Parathyroid adenoma (tissue), 2 donors: ENCODE results near the gene PRMT6.
"Not testable (repeated sequence)": the region's sequence is repeated elsewhere in the genome, so short reads cannot be mapped to it uniquely, and the experiment has no call there.

Source experiments
- H2AFZ ChIP-seq: fragments of 300-600 bp; sonication (generic); one replicate; pipeline ENCODE4 v1.7.0; 2017; ENCODE audit warnings: antibody characterized with exemption, mild to moderate bottlenecking
- H3K27ac ChIP-seq: fragments of 300-600 bp; sonication (generic); one replicate; pipeline ENCODE4 v1.7.0; 2017
- H3K27me3 ChIP-seq: fragments of 300-600 bp; sonication (generic); one replicate; pipeline ENCODE4 v1.7.0; 2017; ENCODE audit warnings: low read length; ENCODE audit not compliant: control insufficient read depth, insufficient read depth
- H3K36me3 ChIP-seq: fragments of 300-600 bp; sonication (generic); one replicate; pipeline ENCODE4 v1.7.0; 2017; ENCODE audit warnings: low read length; ENCODE audit not compliant: control insufficient read depth, insufficient read depth
- H3K4me1 ChIP-seq: fragments of 300-600 bp; sonication (generic); one replicate; pipeline ENCODE4 v1.7.0; 2017; ENCODE audit warnings: control low read depth
- H3K4me2 ChIP-seq: fragments of 300-600 bp; sonication (generic); one replicate; pipeline ENCODE4 v1.7.0; 2017; ENCODE audit warnings: low read length
- H3K4me3 ChIP-seq: fragments of 300-600 bp; sonication (generic); one replicate; pipeline ENCODE4 v1.7.0; 2017; ENCODE audit warnings: low read depth, low read length
- H3K79me2 ChIP-seq: fragments of 300-600 bp; sonication (generic); one replicate; pipeline ENCODE4 v1.7.0; 2017; ENCODE audit warnings: control low read depth
- H3K9ac ChIP-seq: fragments of 300-600 bp; sonication (generic); one replicate; pipeline ENCODE4 v1.7.0; 2017; ENCODE audit warnings: mild to moderate bottlenecking
- H3K9me3 ChIP-seq: fragments of 300-600 bp; sonication (generic); one replicate; pipeline ENCODE4 v1.7.0; 2017; ENCODE audit warnings: low read length; ENCODE audit not compliant: control insufficient read depth
- TF ChIP-seq, protein P1 (sequence below): fragments of 300-600 bp; sonication (generic); IDR thresholded peaks from one replicate; pipeline ENCODE4 v1.7.0; 2017; ENCODE audit warnings: antibody characterized with exemption, mild to moderate bottlenecking
- donor health status: primary hyperparathyroidism.

Gene PRMT6

DNA sequence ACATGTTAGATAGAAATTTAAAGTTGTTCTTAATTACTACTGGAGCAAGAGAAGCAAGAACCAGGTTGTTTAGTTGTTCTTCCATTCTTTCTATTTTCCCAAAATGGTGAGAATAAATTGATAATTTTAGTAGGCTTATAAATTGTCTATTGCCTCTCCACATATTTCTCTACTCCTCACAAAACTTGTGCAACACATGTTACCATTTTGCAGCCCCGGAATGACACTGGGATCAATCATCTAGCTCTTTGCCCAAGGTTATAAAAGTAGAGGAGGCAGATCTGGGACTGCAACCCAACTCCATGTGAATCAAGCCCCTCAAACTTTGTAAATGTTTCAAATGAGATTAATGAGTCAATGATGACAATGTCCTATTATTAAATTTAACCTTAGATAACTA lies 34.9 kb downstream of the PRMT6 start:
- Histone ChIP-seq H3K36me3 (no peaks in the 10 kb centered on the region), H3K9me3 (no peaks in the 10 kb centered on the region), H3K4me2 (no peak overlapping the region), H3K4me1 (no peaks in the 10 kb centered on the region), H3K27me3 (no peaks in the 10 kb centered on the region), H3K9ac (no peak overlapping the region), H3K4me3 (no peak overlapping the region), H3K27ac (no peak overlapping the region), H2AFZ (no peak overlapping the region), H3K79me2 (no peaks in the 10 kb centered on the region)
- TF ChIP-seq, protein P1, sequence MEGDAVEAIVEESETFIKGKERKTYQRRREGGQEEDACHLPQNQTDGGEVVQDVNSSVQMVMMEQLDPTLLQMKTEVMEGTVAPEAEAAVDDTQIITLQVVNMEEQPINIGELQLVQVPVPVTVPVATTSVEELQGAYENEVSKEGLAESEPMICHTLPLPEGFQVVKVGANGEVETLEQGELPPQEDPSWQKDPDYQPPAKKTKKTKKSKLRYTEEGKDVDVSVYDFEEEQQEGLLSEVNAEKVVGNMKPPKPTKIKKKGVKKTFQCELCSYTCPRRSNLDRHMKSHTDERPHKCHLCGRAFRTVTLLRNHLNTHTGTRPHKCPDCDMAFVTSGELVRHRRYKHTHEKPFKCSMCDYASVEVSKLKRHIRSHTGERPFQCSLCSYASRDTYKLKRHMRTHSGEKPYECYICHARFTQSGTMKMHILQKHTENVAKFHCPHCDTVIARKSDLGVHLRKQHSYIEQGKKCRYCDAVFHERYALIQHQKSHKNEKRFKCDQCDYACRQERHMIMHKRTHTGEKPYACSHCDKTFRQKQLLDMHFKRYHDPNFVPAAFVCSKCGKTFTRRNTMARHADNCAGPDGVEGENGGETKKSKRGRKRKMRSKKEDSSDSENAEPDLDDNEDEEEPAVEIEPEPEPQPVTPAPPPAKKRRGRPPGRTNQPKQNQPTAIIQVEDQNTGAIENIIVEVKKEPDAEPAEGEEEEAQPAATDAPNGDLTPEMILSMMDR: no peak

GRCh38 chr1:107093395-107093794 lies 36.9 kb downstream of the PRMT6 start:
- not testable (repeated sequence) for H3K9ac ChIP-seq, H3K27ac ChIP-seq, H3K4me2 ChIP-seq, H3K9me3 ChIP-seq, H2AFZ ChIP-seq, H3K79me2 ChIP-seq, H3K27me3 ChIP-seq, H3K4me3 ChIP-seq, H3K36me3 ChIP-seq, H3K4me1 ChIP-seq

DNA sequence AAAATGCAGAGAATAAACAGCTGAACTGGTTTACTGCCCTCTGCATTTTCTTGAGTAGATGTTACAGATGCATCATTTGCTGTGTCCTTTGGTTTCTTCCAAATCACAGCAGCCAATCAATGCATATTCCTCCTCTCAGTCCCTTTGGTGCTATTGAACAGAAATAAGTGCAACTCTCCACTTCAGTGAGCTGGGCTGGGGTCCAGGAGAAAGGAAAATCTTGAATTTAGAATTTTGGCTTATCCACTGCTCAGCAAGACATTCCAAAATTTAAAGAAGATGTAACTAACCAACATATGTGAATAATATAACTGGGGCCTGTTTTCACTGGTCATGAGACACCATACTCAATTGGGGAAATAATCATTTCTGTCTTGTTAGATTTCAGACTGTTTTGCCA lies 39.2 kb downstream of the PRMT6 start:
- H3K4me2 ChIP-seq: no peak overlapping the region
- H3K9me3 ChIP-seq: no peaks in the 10 kb centered on the region
- H3K79me2 ChIP-seq: no peaks in the 10 kb centered on the region
- no peaks in the 10 kb centered on the region for H3K27me3 ChIP-seq
- H3K4me1 ChIP-seq: no peaks in the 10 kb centered on the region
- H3K9ac ChIP-seq: no peak overlapping the region
- no peak overlapping the region for H2AFZ ChIP-seq
- no peak overlapping the region for H3K27ac ChIP-seq
- no peaks in the 10 kb centered on the region for H3K36me3 ChIP-seq
- TF ChIP-seq, protein P1: no peak
- no peak overlapping the region for H3K4me3 ChIP-seq

GRCh38 chr1:107096690-107097089 lies 40.2 kb downstream of the PRMT6 start:
- no peak overlapping the region for H3K4me2 ChIP-seq
- H3K4me3 ChIP-seq: no peak overlapping the region
- no peaks in the 10 kb centered on the region for H3K27me3 ChIP-seq
- no peaks in the 10 kb centered on the region for H3K36me3 ChIP-seq
- H2AFZ ChIP-seq: no peak overlapping the region
- H3K4me1 ChIP-seq: no peaks in the 10 kb centered on the region
- H3K27ac ChIP-seq: no peak overlapping the region
- H3K9me3 ChIP-seq: no peaks in the 10 kb centered on the region
- no peaks in the 10 kb centered on the region for H3K79me2 ChIP-seq
- TF ChIP-seq, protein P1: no peak
- no peak overlapping the region for H3K9ac ChIP-seq

- no peak overlapping the region for H3K9ac ChIP-seq
- no peak overlapping the region for H3K4me3 ChIP-seq
- H3K4me1 ChIP-seq: no peaks in the 10 kb centered on the region
- H3K79me2 ChIP-seq: no peaks in the 10 kb centered on the region
- no peak overlapping the region for H3K27ac ChIP-seq
- no peaks in the 10 kb centered on the region for H3K27me3 ChIP-seq
- H3K9me3 ChIP-seq: no peaks in the 10 kb centered on the region
- H3K36me3 ChIP-seq: no peaks in the 10 kb centered on the region
- TF ChIP-seq, protein P1: no peak
- no peak overlapping the region for H3K4me2 ChIP-seq
- no peak overlapping the region for H2AFZ ChIP-seq
Observed at GRCh38 chr1:107098961-107099360, 42.5 kb downstream of the PRMT6 start.
